Left ventricle myocardium inferior (tissue), 1 donor: ENCODE measurements around the gene CHST10. TPM values are rescaled to one million over a fixed set of nuclear protein-coding genes. Genes with fewer than 3 reads are reported as not detected.

Source experiments
- DNase-seq: peaks from one replicate; pipeline ENCODE4 v3.0.0-alpha.2; 2020
- H3K27ac ChIP-seq: fragments of 200-600 bp; replicated peaks from 2 replicates; pipeline ENCODE4 v1.8.0; 2021
- H3K27me3 ChIP-seq: fragments of 200-600 bp; 2 replicates; pipeline ENCODE4 v1.8.0; 2021; ENCODE audit warnings: low read depth
- H3K36me3 ChIP-seq: fragments of 200-600 bp; 2 replicates; pipeline ENCODE4 v1.8.0; 2021
- H3K4me1 ChIP-seq: fragments of 200-600 bp; 2 replicates; pipeline ENCODE4 v1.8.0; 2021
- H3K4me3 ChIP-seq: fragments of 200-600 bp; 2 replicates; pipeline ENCODE4 v1.8.0; 2021; ENCODE audit warnings: mild to moderate bottlenecking, moderate library complexity
- H3K9me3 ChIP-seq: fragments of 200-600 bp; replicated peaks from 2 replicates; pipeline ENCODE4 v1.8.0; 2021
- CTCF ChIP-seq: fragments of 200-600 bp; IDR thresholded peaks from 2 replicates; pipeline ENCODE4 v1.8.0; 2021; ENCODE audit warnings: antibody characterized with exemption, mild to moderate bottlenecking, borderline replicate concordance
- intact Hi-C: fragments of 100-400 bp; cut with micrococcal nuclease; formaldehyde crosslinking; loops from one replicate; pipeline ENCODE4 v1.11.0; 2022
- total RNA-seq: library from RNA; stranded (reverse); fragmentation: NEBNext Ultra II Directional; extraction: Animal tissue kit (Norgen Biotek cat#: 25700); gene quantifications from one replicate; pipeline ENCODE4 v1.2.1, GENCODE V29; 2021
- donor health status: DM: no; HTN: yes; CAD: no; lungs with severe emphysema.

Gene CHST10
- total RNA-seq, 1 donor from 2014 or later = 11.6 TPM

GRCh38 chr2:100394111-100394641 lies 23.3 kb downstream of the CHST10 start:
- Histone ChIP-seq H3K4me3 (no peak overlapping the region), H3K4me1 (no peaks in the 10 kb centered on the region), H3K27me3 (no peaks in the 10 kb centered on the region), H3K36me3 (peaks cover 55% of the 10 kb centered on the region), H3K9me3 (no peaks in the 10 kb centered on the region), H3K27ac (no peak overlapping the region)
- no peak for TF ChIP-seq CTCF
- intact Hi-C loops = no loop called here
- no peak for DNase-seq

DNA sequence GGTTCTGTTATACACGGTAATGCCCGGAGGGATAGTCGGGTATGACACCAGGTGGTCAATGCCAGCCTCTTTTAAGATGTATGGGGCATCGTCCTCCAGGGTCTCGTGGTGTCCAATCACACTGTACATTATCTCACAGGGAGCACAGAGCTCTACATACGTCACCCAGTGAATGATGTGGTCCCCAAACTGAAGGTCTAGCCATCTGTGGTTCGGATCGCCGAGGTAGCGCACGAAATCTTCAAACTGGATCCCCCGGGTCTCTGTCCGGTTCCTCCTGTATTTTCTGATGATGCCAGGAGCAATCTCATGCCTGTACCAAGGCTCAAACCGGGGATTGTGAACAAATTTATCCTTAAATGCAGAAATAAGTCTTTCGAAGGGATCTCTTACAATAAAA lies 24.1 kb downstream of the CHST10 start:
- DNase-seq = no peak
- no peak for TF ChIP-seq CTCF
- Histone ChIP-seq H3K4me3 (no peak overlapping the region), H3K9me3 (no peaks in the 10 kb centered on the region), H3K27me3 (no peaks in the 10 kb centered on the region), H3K27ac (no peak overlapping the region), H3K4me1 (no peaks in the 10 kb centered on the region), H3K36me3 (peaks cover 55% of the 10 kb centered on the region)
- intact Hi-C loops = no loop called here

GRCh38 chr2:100392715-100393114 lies 24.8 kb downstream of the CHST10 start:
- H3K4me1 ChIP-seq = no peaks in the 10 kb centered on the region
- no peak overlapping the region for H3K27ac ChIP-seq
- no peak overlapping the region for H3K4me3 ChIP-seq
- H3K9me3 ChIP-seq = no peaks in the 10 kb centered on the region
- H3K27me3 ChIP-seq = no peaks in the 10 kb centered on the region
- TF ChIP-seq CTCF = no peak
- intact Hi-C loops = no loop called here
- peaks cover 52% of the 10 kb centered on the region for H3K36me3 ChIP-seq
- no peak for DNase-seq

GRCh38 chr2:100391735-100392515 lies 25.5 kb downstream of the CHST10 start:
- no peaks in the 10 kb centered on the region for H3K9me3 ChIP-seq
- DNase-seq = peak; percentile 54
- no peak overlapping the region for H3K27ac ChIP-seq
- no peak overlapping the region for H3K4me3 ChIP-seq
- no peak for TF ChIP-seq CTCF
- H3K4me1 ChIP-seq = no peaks in the 10 kb centered on the region
- H3K36me3 ChIP-seq = peaks cover 44% of the 10 kb centered on the region
- intact Hi-C loops = no loop called here
- no peaks in the 10 kb centered on the region for H3K27me3 ChIP-seq

DNA sequence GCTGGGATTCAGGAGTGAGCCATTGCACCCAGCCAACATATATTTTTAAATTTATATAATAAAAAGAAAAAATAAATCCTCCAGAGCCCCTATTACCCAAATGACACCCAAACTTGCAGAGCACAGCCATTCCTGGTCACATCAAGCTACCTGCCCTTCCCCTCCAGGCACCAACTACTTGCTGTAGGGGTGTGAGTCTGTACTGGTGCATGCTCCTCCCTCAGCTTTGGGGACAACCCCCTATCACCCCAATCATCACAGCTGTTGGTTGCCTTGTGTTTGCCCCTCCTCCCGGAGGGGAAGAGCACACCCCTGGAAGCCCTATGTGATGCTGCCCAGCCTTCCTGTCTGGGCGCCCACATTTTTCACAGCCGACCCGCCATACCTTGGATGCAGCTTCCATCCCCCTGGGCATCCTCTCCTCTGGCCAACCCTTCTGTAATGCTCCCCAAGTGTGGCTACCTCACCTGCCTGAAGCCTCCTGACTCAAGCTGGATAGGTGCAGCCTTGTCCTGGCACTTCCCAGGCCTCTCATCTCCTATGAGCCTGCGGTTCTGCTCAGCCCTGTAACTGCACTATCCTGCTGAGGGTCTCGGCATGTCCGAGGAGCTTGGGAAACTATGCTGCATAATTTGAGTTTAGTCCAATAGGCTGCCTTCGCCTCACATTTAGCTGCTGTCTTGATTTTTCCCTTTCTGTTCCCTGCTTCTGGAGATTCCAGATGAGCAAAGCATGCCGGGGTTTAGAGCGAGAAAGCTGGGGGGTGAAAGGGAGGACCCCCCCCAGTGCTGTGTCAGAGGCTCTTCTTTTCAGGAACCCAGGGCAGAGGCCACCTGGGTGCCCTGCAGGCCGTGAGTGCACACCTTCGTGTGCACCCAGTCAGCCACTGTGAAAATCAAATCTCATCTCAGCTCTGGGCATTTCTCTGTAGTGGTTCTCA lies 27.2 kb downstream of the CHST10 start:
- Histone ChIP-seq H3K9me3 (no peaks in the 10 kb centered on the region), H3K27ac (no peak overlapping the region), H3K4me3 (no peak overlapping the region), H3K36me3 (peaks cover 29% of the 10 kb centered on the region), H3K27me3 (no peaks in the 10 kb centered on the region), H3K4me1 (no peaks in the 10 kb centered on the region)
- no peak for DNase-seq
- intact Hi-C loops = no loop called here
- no peak for TF ChIP-seq CTCF
